ENCODE data around the gene NUPR2.

The NUPR2 gene

DNA sequence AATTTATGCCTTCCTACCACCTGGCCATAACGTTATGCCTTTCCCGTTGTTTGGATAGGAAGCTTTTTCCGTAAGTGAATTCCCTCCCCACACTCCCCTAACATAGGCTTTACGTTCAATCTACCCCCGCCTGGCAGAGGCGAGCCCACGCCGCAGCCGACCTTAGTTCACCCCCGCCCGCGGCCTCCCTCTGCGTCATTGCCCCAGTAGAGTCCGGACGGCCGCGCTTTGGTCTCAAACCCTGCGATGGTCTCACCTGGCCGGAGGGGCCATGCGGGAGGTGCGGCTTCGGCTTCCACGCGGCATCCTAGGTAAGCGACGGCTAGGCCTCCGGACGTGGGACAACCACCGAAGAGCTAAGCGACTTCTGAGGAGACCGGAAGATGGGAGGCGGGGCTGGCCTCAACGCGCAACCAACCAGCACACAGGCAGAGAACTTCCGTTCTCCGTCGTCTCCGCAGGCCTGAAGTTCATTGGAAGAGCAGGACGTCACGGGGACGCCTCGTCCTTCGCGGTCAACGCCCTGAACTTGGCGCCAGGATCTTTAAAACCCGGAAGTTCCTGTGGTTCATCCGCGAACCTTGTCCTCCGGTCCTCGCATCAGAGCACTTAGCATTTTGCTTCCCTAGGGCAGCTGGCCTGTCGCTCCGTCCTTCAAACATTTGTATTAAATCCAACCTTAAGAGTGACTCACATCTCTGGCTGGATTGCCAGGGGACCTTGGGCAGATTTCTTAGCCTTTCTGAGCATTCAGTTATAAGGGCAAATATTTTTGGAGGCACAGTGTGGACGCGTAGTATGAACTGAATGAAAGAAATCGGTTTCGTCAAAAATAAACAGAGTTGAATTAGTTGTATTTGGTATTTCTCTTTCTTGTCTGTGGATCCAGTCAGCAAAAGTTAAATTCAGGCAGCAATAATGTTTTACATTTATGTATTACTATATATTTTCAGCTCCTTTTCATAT is 9.8 kb downstream of the NUPR2 start, which contains the start of gene CHCHD2:
TSS of gene CHCHD2 (minus strand) at position 369 of the 966 bp plus-strand sequence. CDS start at position 306, 63 bp downstream.
- no peak for TF ChIP-seq YY1 (IDR thresholded peaks at IDR 0.05; ENCODE audit: low read depth)
- no peak for TF ChIP-seq ZBTB7A (IDR thresholded peaks at IDR 0.05; ENCODE audit: low read depth)
- no peak for TF ChIP-seq RAD21 (IDR thresholded peaks at IDR 0.05; ENCODE audit: low read depth)
- peak; percentile 82 for TF ChIP-seq MAX (IDR thresholded peaks at IDR 0.05)
- peak; percentile 84 for TF ChIP-seq USF1 (IDR thresholded peaks at IDR 0.05)
- peak; percentile 55; the same call in 1 of the 2 replicates for TF ChIP-seq TCF12 (IDR thresholded peaks at IDR 0.05; ENCODE audit: low read depth)
- no peak for TF ChIP-seq REST (IDR thresholded peaks at IDR 0.05; ENCODE audit: low read depth)
- no peak for TF ChIP-seq EGR1 (IDR thresholded peaks at IDR 0.05)
- no peak for TF ChIP-seq CREB1 (IDR thresholded peaks at IDR 0.05; ENCODE audit: low read depth)
- TF ChIP-seq TAF1 (IDR thresholded peaks at IDR 0.05; ENCODE audit: low read depth), result peak; percentile 86

- TF ChIP-seq FOXM1 (IDR thresholded peaks at IDR 0.05; ENCODE audit: borderline replicate concordance, low read depth) (no peak), RAD21 (IDR thresholded peaks at IDR 0.05; ENCODE audit: low read depth) (no peak), MAX (IDR thresholded peaks at IDR 0.05) (no peak), EGR1 (IDR thresholded peaks at IDR 0.05) (no peak)
These were observed 10.7 kb downstream of the NUPR2 start for GRCh38 chr7:56105508-56105907.

DNA sequence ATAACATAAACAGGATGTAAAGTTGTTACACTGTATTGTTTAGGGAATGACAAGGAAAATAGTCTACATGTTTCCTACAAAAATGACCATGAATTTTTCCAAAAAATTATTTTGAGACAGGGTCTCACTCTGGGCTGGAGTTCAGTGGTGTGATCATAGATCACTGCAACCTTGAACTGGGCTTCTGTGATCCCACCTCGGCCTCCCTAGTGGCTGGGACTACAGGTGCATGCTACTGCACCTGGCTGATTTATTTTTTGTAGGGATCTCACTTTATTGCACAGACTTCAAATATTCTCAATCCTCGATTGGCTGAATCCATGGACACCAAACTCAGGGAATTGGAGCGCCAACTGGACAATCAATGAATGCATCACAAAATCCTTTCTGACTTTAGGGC is 16.6 kb downstream of the NUPR2 start:
- TF ChIP-seq EGR1 (IDR thresholded peaks at IDR 0.05), result no peak
- no peak for TF ChIP-seq RAD21 (IDR thresholded peaks at IDR 0.05; ENCODE audit: low read depth)
- no peak for TF ChIP-seq TAF1 (IDR thresholded peaks at IDR 0.05; ENCODE audit: low read depth)
- no peak for TF ChIP-seq MAX (IDR thresholded peaks at IDR 0.05)
- no peak for TF ChIP-seq TCF12 (IDR thresholded peaks at IDR 0.05; ENCODE audit: low read depth)
- no peak for TF ChIP-seq YY1 (IDR thresholded peaks at IDR 0.05; ENCODE audit: low read depth)
- TF ChIP-seq NFIC (IDR thresholded peaks at IDR 0.05), result no peak
- no peak for TF ChIP-seq EP300 (IDR thresholded peaks at IDR 0.05; ENCODE audit: borderline replicate concordance)
- no peak for TF ChIP-seq CEBPB (IDR thresholded peaks at IDR 0.05)
- no peak for TF ChIP-seq FOXM1 (IDR thresholded peaks at IDR 0.05; ENCODE audit: borderline replicate concordance, low read depth)
- no peak for TF ChIP-seq REST (IDR thresholded peaks at IDR 0.05; ENCODE audit: low read depth)
- no peak for TF ChIP-seq ZBTB7A (IDR thresholded peaks at IDR 0.05; ENCODE audit: low read depth)
- no peak for TF ChIP-seq USF1 (IDR thresholded peaks at IDR 0.05)
- no peak for TF ChIP-seq TEAD4 (IDR thresholded peaks at IDR 0.05)
- TF ChIP-seq CREB1 (IDR thresholded peaks at IDR 0.05; ENCODE audit: low read depth), result no peak

GRCh38 chr7:56097700-56098099 is 18.5 kb downstream of the NUPR2 start:
- no peak for TF ChIP-seq YY1 (IDR thresholded peaks at IDR 0.05; ENCODE audit: low read depth)
- TF ChIP-seq CREB1 (IDR thresholded peaks at IDR 0.05; ENCODE audit: low read depth), result no peak
- TF ChIP-seq ZBTB7A (IDR thresholded peaks at IDR 0.05; ENCODE audit: low read depth), result no peak
- no peak for TF ChIP-seq RAD21 (IDR thresholded peaks at IDR 0.05; ENCODE audit: low read depth)
- no peak for TF ChIP-seq MAX (IDR thresholded peaks at IDR 0.05)
- no peak for TF ChIP-seq EGR1 (IDR thresholded peaks at IDR 0.05)

DNA sequence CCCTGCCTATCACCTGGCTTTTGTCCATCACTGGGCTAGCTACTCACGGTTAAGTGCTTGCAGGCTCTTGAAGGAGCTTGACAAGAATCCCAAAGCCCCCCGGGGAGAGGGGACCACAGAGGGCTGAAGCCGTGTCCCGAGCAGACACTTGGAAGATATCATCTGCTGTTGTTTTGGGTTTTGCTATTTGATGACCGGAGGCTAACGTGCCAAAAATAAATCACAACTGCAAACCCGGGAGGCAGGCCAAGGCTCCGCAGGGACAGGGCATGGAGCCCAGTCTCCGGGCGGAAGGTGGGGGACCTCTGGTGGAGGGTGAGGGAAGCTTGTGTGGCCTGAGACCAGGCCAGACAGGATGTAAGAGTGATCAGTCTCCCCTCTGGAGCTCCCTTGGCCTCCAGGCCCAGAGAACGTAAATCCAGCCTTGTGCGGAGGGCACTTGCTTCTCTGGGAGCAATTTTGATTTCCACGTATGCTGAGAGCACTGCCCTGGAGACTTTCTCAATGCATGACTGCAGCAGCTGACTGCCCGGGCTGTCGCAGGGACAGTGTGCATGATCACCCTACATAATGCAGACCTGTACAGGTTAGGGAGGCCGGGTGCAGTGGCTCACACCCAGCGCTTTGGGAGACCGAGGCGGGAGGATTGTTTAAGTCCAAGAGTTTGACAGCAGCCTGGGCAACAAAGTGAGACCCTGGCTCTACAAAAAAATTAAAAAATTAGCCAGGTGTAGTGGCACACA is 23.3 kb downstream of the NUPR2 start, which contains the start of gene PHKG1:
TSS of gene PHKG1 (minus strand) at position 164 of the 743 bp plus-strand sequence. CDS start 4,011 bp downstream, outside the sequence.
- TF ChIP-seq NFIC (IDR thresholded peaks at IDR 0.05) (peak; percentile 92), RAD21 (IDR thresholded peaks at IDR 0.05; ENCODE audit: low read depth) (peak; percentile 78), REST (IDR thresholded peaks at IDR 0.05; ENCODE audit: low read depth) (no peak), YY1 (IDR thresholded peaks at IDR 0.05; ENCODE audit: low read depth) (no peak), TCF12 (IDR thresholded peaks at IDR 0.05; ENCODE audit: low read depth) (no peak)

Measured in Ishikawa (cell line).